HL-60 (cell line): ENCODE measurements around the gene IQGAP1.

Experiments used
- DNase-seq, 2 experiments: peaks; one replicate each; pipeline ENCODE4 v3.0.0-alpha.2; 2010 to 2020; ENCODE audit warnings: low read depth in 1 of 2, low spot score in 1 of 2
- H3K27ac ChIP-seq: fragments of 250-450 bp; sonication (Bioruptor Pico); replicated peaks from 2 replicates; pipeline ENCODE4 v1.5.1; 2020; ENCODE audit warnings: mild to moderate bottlenecking, moderate library complexity
- H3K27me3 ChIP-seq: fragments of 250-450 bp; sonication (Bioruptor Pico); 2 replicates; pipeline ENCODE4 v1.5.1; 2021; ENCODE audit warnings: mild to moderate bottlenecking, moderate library complexity; ENCODE audit not compliant: insufficient read depth, poor library complexity, severe bottlenecking
- H3K4me3 ChIP-seq: replicated peaks from 2 replicates; pipeline ENCODE4 v1.5.1; 2011; ENCODE audit warnings: mild to moderate bottlenecking, control low read depth, low read length; ENCODE audit not compliant: insufficient read depth
- CTCF ChIP-seq: IDR thresholded peaks from one replicate; pipeline ENCODE4 v1.5.1; 2011; ENCODE audit warnings: low read length, control low read depth, inconsistent platforms; ENCODE audit not compliant: insufficient read depth
- GABPA ChIP-seq: IDR thresholded peaks from 2 replicates; pipeline ENCODE4 v1.6.1; 2012; ENCODE audit warnings: low read depth
- POLR2AphosphoS5 ChIP-seq: IDR thresholded peaks from 2 replicates; pipeline ENCODE4 v1.6.1; 2012; ENCODE audit warnings: low read depth
- REST ChIP-seq: IDR thresholded peaks from 2 replicates; pipeline ENCODE4 v1.6.1; 2012; ENCODE audit warnings: low read depth; ENCODE audit not compliant: insufficient replicate concordance
- SPI1 ChIP-seq: IDR thresholded peaks from 2 replicates; pipeline ENCODE4 v1.6.1; 2012; ENCODE audit warnings: low read depth, mild to moderate bottlenecking, borderline replicate concordance

Gene IQGAP1

GRCh38 chr15:90405055-90405607 is 17.1 kb downstream of the IQGAP1 start:
- no peak for TF ChIP-seq CTCF
- no peak for TF ChIP-seq POLR2AphosphoS5
- no peak for TF ChIP-seq REST
- no peak for TF ChIP-seq GABPA
- no peak for TF ChIP-seq SPI1
- DNase-seq, result no peak
- no peaks in the 10 kb centered on the region for H3K27me3 ChIP-seq
- H3K27ac ChIP-seq, result no peak overlapping the region
- no peak overlapping the region for H3K4me3 ChIP-seq

GRCh38 chr15:90407336-90407735 is 19.3 kb downstream of the IQGAP1 start:
- TF ChIP-seq POLR2AphosphoS5 (no peak), CTCF (no peak)
- H3K27ac ChIP-seq, result no peak overlapping the region
- H3K4me3 ChIP-seq, result no peak overlapping the region
- no peaks in the 10 kb centered on the region for H3K27me3 ChIP-seq
- no peak for DNase-seq

- H3K27ac ChIP-seq, result no peak overlapping the region
- DNase-seq, result no peak
Observed at GRCh38 chr15:90407871-90408317, 19.9 kb downstream of the IQGAP1 start.

More at GRCh38 chr15:90407871-90408317, 19.9 kb downstream of the IQGAP1 start:
- no peak for TF ChIP-seq SPI1
- no peak for TF ChIP-seq GABPA
- TF ChIP-seq CTCF, result no peak
- TF ChIP-seq POLR2AphosphoS5, result no peak
- TF ChIP-seq REST, result no peak
- Histone ChIP-seq H3K4me3 (no peak overlapping the region), H3K27me3 (no peaks in the 10 kb centered on the region)
